ENCODE results near the gene SETD5. TPM values are rescaled to one million over a fixed set of nuclear protein-coding genes. Genes with fewer than 3 reads are reported as not detected.

Gene SETD5
- total and polyA plus RNA-seq, 4 donors, result 23.7 to 178 (median 67.6) TPM

- Histone ChIP-seq H3K36me3 (ENCODE audit: control insufficient read depth in 4 of 4, insufficient read depth in 4 of 4, low read length in 4 of 4) (peaks cover 23 to 74% (median 50%) of the 10 kb centered on the region in 4 donors), H3K27ac (ENCODE audit: low read depth in 1 of 2, low read length in 1 of 2) (no peak overlapping the region), H3K4me3 (no peak overlapping the region), H3K4me1 (ENCODE audit: control insufficient read depth in 5 of 5, insufficient read depth in 5 of 5, low read length in 5 of 5) (no peaks in the 10 kb centered on the region), H3K9me3 (ENCODE audit: control insufficient read depth in 4 of 4, insufficient read depth in 3 of 4, low read length in 3 of 4) (no peaks in the 10 kb centered on the region), H3K9ac (ENCODE audit: insufficient read depth in 1 of 2, low read length in 2 of 2) (no peak overlapping the region), H3K27me3 (ENCODE audit: control insufficient read depth in 3 of 3, insufficient read depth in 3 of 3, low read length in 2 of 3) (no peaks in the 10 kb centered on the region)
- no peak for DNase-seq
- TF ChIP-seq CTCF (IDR thresholded peaks at IDR 0.05; ENCODE audit: control extremely low read depth, extremely low read depth), result no peak
- 93 to 96% methylated on average over 5 of the region's 5 CpGs for WGBS, 2 donors
- ATAC-seq (ENCODE audit: insufficient read depth, low FRiP score), result no peak
These were observed 8.7 kb upstream of the SETD5 start for GRCh38 chr3:9388562-9389272.

DNA sequence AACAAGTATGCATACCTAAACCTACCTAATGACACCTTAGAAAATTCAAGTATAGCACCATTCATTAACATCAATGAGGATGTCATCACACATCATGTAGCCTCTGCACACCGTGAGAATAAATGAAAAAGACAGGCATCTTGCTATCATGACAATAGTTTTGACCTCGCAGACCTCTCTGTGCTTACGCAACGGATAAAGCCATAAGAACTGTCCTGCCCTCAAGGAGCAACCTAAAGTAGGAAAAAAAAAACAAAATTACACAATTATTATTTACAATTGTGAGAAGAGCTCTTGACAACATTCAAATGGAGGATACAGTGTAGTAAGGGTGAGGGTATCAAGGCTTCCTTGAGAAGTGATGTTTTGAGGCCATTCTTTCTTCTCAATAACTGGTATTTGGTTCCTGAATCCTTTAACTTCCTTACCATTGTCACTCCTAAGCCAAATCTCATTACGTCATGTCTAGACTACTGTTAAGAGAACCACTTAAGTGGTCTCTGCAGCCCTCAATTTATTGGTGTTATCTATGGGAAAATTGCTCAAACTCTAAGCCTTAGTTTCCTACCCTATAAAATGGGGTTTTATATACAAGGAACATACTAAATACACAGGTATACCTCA, 7.0 kb upstream of the SETD5 start:
- Histone ChIP-seq H3K36me3 (ENCODE audit: control insufficient read depth in 4 of 4, insufficient read depth in 4 of 4, low read length in 4 of 4) (peaks cover 17 to 64% (median 44%) of the 10 kb centered on the region in 4 donors), H3K9me3 (ENCODE audit: control insufficient read depth in 4 of 4, insufficient read depth in 3 of 4, low read length in 3 of 4) (no peaks in the 10 kb centered on the region), H3K27ac (ENCODE audit: low read depth in 1 of 2, low read length in 1 of 2) (no peak overlapping the region), H3K4me3 (no peak overlapping the region), H3K4me1 (ENCODE audit: control insufficient read depth in 5 of 5, insufficient read depth in 5 of 5, low read length in 5 of 5) (peaks cover 1 to 10% (median 5%) of the 10 kb centered on the region in 5 donors), H3K9ac (ENCODE audit: insufficient read depth in 1 of 2, low read length in 2 of 2) (no peak overlapping the region), H3K27me3 (ENCODE audit: control insufficient read depth in 3 of 3, insufficient read depth in 3 of 3, low read length in 2 of 3) (no peaks in the 10 kb centered on the region)
- DNase-seq, result no peak
- no peak for ATAC-seq (ENCODE audit: insufficient read depth, low FRiP score)
- no peak for TF ChIP-seq CTCF (IDR thresholded peaks at IDR 0.05; ENCODE audit: control extremely low read depth, extremely low read depth)
- WGBS, 2 donors, result 76 to 88% methylated on average over 5 of the region's 5 CpGs

DNA sequence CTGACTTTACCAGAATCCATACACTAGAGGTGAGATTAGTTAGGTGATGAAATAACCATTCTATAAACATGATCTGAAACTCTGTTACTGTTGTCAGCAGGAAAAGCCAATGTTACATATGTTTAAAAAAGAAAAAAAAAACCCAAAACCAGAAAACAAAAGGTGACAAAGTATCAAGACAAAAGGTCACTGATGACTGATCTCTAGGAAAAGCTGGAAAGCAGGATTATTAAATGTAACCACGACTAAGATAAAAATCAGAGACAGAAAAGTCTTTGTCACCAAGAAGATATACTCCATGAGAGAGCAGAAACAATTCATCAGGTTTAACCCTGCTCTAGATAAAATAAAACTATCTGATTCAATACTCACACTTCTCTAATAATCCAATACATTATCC, 5.4 kb upstream of the SETD5 start:
- Histone ChIP-seq H3K27me3 (ENCODE audit: control insufficient read depth in 3 of 3, insufficient read depth in 3 of 3, low read length in 2 of 3) (no peaks in the 10 kb centered on the region), H3K9ac (ENCODE audit: insufficient read depth in 1 of 2, low read length in 2 of 2) (no peak overlapping the region), H3K36me3 (ENCODE audit: control insufficient read depth in 4 of 4, insufficient read depth in 4 of 4, low read length in 4 of 4) (peaks cover 17 to 50% (median 39%) of the 10 kb centered on the region in 4 donors), H3K4me3 (no peak overlapping the region), H3K9me3 (ENCODE audit: control insufficient read depth in 4 of 4, insufficient read depth in 3 of 4, low read length in 3 of 4) (no peaks in the 10 kb centered on the region), H3K27ac (ENCODE audit: low read depth in 1 of 2, low read length in 1 of 2) (no peak overlapping the region), H3K4me1 (ENCODE audit: control insufficient read depth in 5 of 5, insufficient read depth in 5 of 5, low read length in 5 of 5) (peaks cover 1 to 16% (median 8%) of the 10 kb centered on the region in 5 donors)
- DNase-seq (no peak), ATAC-seq (ENCODE audit: insufficient read depth, low FRiP score) (no peak)
- TF ChIP-seq CTCF (IDR thresholded peaks at IDR 0.05; ENCODE audit: control extremely low read depth, extremely low read depth), result no peak
- 21 to 27% methylated on average over 1 of the region's 1 CpG for WGBS, 2 donors

All from lung (tissue), 12 donors.